SK-N-MC (cell line): ENCODE results near the gene DMWD.

Experiments used
- EZH2 ChIP-seq: fragments of 200-600 bp; sonication (generic); IDR thresholded peaks from one replicate; pipeline ENCODE4 v1.6.1; 2017; ENCODE audit warnings: antibody characterized with exemption
- POLR2AphosphoS5 ChIP-seq: IDR thresholded peaks from 2 replicates; pipeline ENCODE4 v1.6.1; 2012; ENCODE audit warnings: mild to moderate bottlenecking, low read depth, low read length, borderline replicate concordance

DNA sequence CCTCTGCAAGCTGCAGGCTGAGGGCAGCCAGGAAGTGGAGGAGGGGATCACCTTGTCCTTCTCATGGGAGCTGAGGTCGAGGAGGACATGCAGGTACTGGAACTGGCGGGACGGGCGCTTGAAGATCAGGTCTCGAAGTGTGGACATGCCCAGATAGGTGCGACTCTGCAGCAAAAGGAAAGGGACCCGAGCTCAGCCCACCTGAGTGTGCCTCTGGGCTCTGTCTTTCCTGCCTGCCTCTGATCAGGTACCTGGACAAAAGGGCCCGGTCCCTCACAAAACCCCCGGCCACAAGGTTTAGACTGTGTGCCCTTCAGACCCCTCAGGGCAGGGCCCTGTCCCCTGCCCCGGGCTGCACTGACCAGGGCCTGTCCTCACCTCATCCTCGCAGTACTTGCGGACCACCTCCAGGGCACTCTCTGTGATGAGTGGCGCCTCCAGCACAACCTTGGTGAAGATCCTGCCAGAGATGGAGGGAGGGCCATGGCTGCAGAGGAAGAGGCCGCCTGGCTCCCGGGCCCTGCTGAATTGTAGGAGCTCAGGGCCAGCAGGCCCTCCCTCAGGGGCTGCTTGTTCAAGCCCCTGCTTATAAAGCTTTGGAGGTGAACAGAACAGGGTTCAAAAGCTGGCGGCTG, 34.9 kb upstream of the DMWD start:
- TF ChIP-seq POLR2AphosphoS5 (no peak), EZH2 (no peak)
